ENCODE data around the gene CCDC200.

DNA sequence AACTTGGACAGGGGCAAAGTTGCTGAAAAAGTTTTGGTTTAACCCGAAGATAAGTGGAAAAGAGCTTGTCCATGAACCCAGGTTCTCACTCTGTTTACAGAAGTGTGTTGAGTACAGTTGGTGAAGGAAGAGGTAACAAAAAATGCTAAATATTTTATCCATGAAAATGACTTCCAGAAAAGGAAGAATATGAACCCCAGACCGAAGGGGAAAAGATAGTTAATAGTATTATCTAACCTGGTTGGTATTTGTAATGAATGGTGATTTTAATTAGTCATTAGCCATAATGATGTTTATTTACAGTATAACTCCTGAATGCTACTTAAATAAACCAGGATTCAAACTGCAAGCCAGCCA lies 17.3 kb downstream of the CCDC200 start:
- no peak for TF ChIP-seq POLR2AphosphoS5 (IDR thresholded peaks at IDR 0.05)
- TF ChIP-seq CTCF (IDR thresholded peaks at IDR 0.05), result no peak
